ENCODE results near the gene REV3L. TPM values are rescaled to one million over a fixed set of nuclear protein-coding genes. Genes with fewer than 3 reads are reported as not detected.
A peak's percentile ranks its signal among the peaks of the same experiment; 100 is the strongest.
"Not testable (repeated sequence)": the region's sequence is repeated elsewhere in the genome, so short reads cannot be mapped to it uniquely, and the experiment has no call there.

The REV3L gene
- total RNA-seq, 1 donor from 2014 or later = 19.0 TPM

DNA sequence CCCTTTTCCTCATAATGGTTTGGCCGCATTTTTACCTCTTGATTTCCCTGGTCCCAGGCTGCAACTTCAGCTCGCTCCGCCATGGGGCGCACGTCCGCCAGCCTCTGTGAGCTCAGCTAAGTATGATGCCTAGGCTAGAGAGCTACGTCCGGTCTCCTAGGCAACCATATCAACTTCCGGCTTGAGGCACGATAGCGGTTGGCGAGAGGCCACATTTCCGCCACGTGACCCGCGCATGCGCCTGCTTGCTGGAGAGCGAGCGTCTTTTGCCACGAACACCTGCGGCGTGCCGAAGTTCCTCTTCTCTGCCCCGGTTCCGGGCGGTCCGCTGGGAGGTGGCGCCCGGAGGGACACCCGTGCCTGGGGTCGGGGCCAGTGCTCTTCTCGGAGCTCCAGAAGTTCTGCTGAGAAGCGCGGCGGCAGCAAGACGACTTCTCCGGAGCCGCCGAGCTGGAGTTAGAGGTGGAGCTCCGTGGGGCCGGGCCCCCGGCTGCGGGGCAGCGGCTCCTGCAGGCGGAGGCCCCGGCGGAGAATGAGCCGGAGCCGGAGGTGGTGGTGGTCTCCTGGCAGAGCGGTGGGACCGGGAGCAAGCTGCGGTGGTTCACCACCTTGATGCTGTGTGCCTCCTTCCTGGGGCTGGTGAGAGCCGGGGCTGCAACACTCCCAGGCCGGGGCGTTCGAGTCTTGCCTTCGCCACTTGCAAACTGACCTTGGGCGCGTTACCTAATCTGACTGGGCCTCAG, 223.8 kb downstream of the REV3L start:
- peak; percentile 100 for DNase-seq (ENCODE audit: low spot score)

DNA sequence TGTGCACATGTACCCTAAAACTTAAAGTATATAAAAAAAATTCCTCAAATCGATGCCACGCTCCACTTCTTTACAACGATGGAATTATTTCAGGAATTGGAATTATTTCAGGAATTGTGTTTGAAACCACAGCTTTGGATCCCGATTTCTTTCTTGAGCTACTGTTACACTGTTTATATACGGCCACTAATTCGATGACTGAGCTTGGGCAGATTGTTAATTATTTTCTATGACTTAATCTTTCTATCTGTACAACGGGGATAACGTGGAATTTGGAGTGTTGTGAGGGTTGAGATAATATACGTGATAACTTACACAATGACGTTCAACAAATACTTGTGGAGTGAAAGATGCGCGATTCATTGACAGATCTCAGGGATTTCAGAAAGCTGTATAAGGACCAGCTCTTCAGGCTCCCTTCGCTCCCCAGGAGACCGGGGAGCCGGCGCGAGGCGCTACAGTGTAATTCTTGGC, 224.4 kb downstream of the REV3L start:
- no peak for DNase-seq (ENCODE audit: low spot score)

DNA sequence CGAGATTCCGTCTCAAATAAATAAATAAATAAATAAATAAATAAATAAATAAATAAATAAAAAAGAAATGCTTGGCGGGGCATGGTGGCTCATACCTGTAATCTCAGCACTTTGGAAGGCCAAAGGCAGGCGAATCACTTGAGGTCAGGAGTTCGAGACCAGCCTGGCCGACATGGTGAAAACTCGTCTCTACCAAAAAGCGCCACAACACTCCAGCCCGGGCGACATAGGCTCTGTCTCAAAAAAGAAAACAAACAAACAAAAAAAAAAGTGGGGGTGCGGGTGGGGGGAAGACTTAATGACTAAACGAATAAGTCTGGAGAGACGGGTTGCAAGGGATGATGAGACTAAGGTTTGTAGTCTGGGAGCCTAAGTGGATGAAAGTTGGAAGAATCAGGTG, 225.0 kb downstream of the REV3L start:
- DNase-seq (ENCODE audit: low spot score) = no peak

DNA sequence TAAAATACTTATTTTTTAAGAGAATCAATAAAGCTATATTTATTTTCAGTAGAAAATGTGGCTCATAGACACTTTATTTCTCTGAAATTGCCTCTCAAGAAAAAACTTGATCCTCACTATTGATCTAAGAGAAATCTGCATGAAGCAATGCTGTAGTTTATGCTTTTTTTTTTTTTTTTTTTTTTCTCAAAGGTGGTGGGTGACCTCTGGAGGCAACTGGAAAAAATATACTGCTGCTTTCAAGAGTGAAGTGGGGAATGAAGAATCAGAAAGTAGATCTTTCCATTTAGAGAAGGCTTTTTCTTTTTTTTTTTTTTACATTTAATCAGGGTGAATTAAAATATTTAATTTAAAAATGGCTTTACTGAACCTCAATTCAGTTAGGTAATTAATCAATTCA, 226.4 kb downstream of the REV3L start:
- no peak for DNase-seq (ENCODE audit: low spot score)

DNA sequence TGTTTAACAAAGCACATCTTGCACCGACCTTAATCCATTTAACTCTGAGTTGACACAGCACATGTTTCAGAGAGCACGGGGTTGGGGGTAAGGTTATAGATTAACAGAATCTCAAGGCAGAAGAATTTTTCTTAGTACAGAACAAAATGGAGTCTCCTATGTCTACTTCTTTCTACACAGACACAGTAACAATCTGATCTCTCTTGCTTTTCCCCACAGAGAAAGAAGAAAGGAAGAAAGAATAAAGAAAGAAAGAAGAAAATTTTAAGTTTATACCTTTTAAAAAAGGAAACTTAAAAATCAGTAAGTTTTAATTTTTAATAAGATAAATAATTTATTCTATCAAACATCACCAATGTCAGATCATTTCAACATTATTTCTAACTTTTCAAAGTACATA, 227.2 kb downstream of the REV3L start:
- DNase-seq (ENCODE audit: low spot score) = not testable (repeated sequence)

DNA sequence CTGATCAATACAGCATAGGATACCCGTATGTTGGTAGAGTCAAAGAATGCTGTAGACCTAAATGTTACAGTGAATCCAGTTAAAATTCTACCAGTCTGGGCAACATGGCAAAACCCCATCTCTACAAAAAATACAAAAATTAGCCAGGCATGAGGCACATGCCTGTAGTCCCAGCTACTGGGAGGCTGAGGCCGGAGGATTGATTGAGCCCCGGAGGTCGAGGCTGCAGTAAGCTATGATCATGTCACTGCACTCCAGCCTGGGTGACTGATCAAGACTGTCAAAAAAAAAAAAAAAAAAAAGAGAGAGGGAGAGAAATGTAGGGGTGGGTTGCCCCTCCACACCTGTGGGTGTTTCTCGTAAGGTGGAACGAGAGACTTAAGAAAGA, 228.2 kb downstream of the REV3L start:
- DNase-seq (ENCODE audit: low spot score) = no peak

DNA sequence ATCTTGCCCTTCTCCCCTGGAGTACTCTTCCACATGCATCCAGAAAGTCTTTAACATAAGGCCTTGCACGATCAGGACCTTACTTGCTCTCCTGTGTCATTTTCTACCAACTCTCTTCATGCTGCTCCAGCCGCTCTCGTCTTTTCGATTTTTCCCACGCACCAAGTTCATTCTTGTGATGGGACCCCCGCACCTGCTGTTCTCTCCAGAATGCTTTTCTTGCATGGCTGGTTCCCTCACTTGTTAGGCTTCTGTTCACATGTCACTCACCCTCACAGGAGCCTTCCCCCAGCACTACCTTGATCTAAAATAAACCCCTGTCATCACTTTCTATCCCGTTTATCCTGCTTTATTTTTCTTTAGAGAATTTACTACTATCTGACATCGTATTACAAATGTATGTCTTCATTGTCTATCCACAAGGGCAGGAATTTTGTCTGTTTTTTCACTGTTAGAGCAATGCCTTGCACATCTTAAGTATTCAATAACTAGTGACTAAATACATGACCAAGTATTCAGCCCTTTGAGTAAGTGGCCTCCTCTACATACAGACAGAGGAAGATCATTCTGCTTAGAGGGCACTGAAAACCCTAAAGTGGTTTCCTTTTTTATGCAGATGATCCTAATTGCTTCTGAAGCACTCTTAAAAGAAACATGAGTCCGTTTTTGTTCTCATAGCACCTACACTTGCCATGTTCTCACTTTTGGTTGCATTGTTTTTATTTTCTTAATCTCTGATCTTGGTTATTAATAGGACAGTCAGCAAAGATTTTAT, 228.8 kb downstream of the REV3L start:
- no peak for DNase-seq (ENCODE audit: low spot score)

DNA sequence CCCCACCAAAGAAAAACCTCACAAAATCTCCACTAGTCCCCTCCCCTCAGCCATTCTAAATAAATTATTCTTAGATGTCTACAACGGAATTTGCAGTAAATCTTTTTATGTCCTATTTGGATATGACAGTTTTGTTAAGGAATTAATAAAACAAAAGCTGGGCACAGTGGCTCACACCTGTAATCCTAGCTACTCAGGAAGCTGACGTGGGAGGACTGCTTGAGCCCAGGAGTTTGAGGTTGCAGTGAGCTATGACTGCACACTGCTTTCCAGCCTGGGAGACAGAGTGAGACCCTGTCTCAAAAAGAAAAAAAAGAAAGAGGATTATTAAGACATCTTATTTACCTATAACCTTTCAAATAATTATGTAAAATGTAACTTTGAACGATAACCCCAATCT, 230.3 kb downstream of the REV3L start:
- DNase-seq (ENCODE audit: low spot score) = no peak

DNA sequence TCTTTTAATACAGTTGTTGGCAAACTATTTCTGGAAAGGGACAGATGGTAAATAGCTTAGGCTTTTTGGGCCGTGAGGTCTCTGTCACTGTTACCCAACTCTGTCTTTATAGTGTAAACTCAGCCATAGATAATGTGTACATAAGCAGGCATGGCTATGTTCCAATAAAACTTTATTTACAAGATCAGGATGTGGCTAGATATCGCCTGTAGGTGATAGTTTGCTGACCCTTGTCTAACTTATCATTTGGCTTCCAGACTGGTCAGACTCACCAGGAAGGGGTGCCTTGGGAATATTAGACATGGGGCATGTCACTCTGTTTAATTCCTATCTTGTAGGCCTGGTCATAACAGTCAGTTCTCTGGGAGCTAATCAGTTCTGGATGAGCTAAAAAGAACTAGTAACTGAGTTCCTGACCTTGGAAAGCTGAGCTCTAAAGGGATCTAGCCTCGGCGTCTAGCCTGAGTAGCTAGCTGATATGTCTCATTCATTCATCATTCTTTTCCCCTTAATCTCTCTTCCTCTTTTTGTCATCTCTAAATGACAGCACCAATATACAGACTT, 232.1 kb downstream of the REV3L start:
- DNase-seq (ENCODE audit: low spot score) = no peak

Other genes starting within 250 kb of the REV3L start
- gene TRAF3IP2, start 122.7 kb upstream of the REV3L start, total RNA-seq = 29.7 TPM